ENCODE results near the gene ABCA1.
A peak's percentile ranks its signal among the peaks of the same experiment; 100 is the strongest.

Gene ABCA1

DNA sequence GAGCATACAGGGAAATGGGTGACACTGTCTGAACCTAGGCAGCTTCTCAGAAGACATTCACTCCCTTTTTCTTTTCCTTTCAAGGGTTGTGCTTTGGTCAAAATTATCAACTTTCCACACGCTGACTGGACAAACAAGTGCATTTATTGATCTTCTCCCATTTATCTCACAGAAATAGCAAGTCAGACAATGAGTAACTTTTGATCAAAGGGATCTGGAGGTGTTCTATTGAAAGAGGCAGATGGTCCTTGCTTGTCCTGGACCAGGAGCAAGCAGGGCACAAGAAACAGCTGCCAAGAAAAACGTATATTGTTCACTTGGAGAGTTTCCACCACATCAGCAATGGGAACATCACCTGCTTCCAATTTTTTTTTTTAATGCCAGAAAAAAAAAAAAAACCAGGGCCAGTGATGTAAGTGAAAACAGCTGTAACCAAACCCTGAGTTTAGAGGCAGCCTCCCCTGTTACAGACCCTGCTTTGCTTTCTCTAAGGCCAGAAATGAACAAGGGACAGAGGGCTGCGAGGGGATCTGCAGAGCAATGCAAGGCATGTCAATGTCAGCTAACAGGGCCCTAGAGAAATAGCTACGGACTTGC, 84.2 kb downstream of the ABCA1 start:
- Mint-ChIP-seq H3K4me3 (no peak overlapping the region), H3K27me3 (ENCODE audit: low read depth) (no peaks in the 10 kb centered on the region), H3K9me3 (no peaks in the 10 kb centered on the region), H3K36me3 (ENCODE audit: low read depth) (peaks cover 8% of the 10 kb centered on the region), H3K4me1 (peaks cover 15% of the 10 kb centered on the region), H3K27ac (peak overlapping the region in 1 of 3 experiments; percentile 57)
- TF ChIP-seq, protein P1, sequence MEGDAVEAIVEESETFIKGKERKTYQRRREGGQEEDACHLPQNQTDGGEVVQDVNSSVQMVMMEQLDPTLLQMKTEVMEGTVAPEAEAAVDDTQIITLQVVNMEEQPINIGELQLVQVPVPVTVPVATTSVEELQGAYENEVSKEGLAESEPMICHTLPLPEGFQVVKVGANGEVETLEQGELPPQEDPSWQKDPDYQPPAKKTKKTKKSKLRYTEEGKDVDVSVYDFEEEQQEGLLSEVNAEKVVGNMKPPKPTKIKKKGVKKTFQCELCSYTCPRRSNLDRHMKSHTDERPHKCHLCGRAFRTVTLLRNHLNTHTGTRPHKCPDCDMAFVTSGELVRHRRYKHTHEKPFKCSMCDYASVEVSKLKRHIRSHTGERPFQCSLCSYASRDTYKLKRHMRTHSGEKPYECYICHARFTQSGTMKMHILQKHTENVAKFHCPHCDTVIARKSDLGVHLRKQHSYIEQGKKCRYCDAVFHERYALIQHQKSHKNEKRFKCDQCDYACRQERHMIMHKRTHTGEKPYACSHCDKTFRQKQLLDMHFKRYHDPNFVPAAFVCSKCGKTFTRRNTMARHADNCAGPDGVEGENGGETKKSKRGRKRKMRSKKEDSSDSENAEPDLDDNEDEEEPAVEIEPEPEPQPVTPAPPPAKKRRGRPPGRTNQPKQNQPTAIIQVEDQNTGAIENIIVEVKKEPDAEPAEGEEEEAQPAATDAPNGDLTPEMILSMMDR (IDR thresholded peaks at IDR 0.05; ENCODE audit: unreplicated experiment in 3 of 3), result no peak

DNA sequence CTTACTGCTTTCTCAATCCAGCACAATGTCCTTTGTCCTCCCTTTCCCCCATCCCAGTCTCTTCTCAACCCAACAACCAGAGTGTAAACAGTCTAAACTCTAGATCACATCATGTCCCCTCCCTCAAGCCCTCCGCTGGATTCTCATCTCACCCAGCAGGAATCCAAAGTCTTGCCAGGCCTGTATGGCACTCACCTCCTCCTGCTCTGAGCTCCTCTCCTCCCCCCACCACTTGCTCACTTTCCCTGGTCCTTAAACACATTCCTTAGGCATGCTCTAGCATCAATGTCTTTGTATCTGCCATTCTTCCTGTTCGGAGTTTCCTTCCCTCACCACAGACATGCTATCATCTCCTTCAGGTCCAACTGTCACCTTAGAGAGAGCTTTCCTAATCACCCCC, 85.3 kb downstream of the ABCA1 start:
- peaks cover 10% of the 10 kb centered on the region for H3K36me3 Mint-ChIP-seq (ENCODE audit: low read depth)
- no peaks in the 10 kb centered on the region for H3K27me3 Mint-ChIP-seq (ENCODE audit: low read depth)
- no peaks in the 10 kb centered on the region for H3K9me3 Mint-ChIP-seq
- peaks cover 15% of the 10 kb centered on the region for H3K4me1 Mint-ChIP-seq
- H3K4me3 Mint-ChIP-seq, result no peak overlapping the region
- TF ChIP-seq, protein P1 (IDR thresholded peaks at IDR 0.05; ENCODE audit: unreplicated experiment in 3 of 3), result no peak
- H3K27ac Mint-ChIP-seq, result no peak overlapping the region

DNA sequence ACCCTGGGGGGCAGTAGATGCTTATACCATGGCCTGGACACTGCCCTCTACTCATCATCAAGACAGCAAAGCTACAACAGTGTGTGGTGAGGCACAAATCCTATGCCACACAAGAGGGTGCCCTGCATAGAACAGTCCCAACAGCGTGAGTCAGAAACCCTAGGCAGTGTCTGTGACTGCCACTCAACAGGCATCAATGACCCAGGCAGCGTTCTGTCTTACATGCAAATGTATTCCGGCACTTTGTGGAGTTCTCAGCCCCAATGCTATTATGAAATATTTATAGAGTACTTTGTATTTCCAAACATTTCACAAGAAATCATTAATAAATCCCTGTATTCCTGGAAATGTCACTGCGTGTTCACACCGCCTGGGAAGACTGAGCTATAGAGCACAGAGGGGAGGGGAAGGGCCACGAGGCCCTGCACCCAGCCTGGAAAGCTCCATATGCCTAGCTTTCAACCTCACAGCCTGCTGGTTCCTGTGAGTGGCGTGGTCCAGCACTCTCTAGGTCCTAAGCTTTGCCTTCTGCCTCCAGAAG, 86.3 kb downstream of the ABCA1 start:
- Mint-ChIP-seq H3K4me3 (no peak overlapping the region), H3K36me3 (ENCODE audit: low read depth) (peaks cover 20% of the 10 kb centered on the region), H3K4me1 (peaks cover 15% of the 10 kb centered on the region), H3K27me3 (ENCODE audit: low read depth) (no peaks in the 10 kb centered on the region), H3K27ac (no peak overlapping the region), H3K9me3 (no peaks in the 10 kb centered on the region)
- TF ChIP-seq, protein P1 (IDR thresholded peaks at IDR 0.05; ENCODE audit: unreplicated experiment in 3 of 3), result no peak

DNA sequence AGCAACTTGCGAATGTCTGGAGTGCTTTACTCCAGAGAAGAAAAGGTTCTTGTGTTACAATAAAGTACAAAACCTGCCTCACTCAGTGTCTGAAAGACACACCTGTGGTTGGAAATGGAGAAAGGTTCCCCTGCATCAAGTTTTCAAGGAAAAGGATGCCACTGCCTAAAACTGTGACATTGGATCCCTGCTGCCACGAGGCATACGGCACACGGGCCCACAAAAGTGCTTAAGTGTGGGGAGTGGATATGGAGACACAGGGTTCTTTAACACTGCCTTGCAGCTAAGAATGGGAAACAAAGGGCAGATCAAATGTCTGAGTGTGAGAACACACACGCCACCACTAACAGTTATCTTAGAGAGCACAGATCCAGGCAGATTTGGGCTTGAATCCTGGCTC, 89.0 kb downstream of the ABCA1 start:
- H3K9me3 Mint-ChIP-seq, result no peaks in the 10 kb centered on the region
- H3K4me3 Mint-ChIP-seq, result no peak overlapping the region
- TF ChIP-seq, protein P1 (IDR thresholded peaks at IDR 0.05; ENCODE audit: unreplicated experiment in 3 of 3), result no peak
- peaks cover 10% of the 10 kb centered on the region for H3K4me1 Mint-ChIP-seq
- H3K27me3 Mint-ChIP-seq (ENCODE audit: low read depth), result no peaks in the 10 kb centered on the region
- peaks cover 38% of the 10 kb centered on the region for H3K36me3 Mint-ChIP-seq (ENCODE audit: low read depth)
- no peak overlapping the region for H3K27ac Mint-ChIP-seq

DNA sequence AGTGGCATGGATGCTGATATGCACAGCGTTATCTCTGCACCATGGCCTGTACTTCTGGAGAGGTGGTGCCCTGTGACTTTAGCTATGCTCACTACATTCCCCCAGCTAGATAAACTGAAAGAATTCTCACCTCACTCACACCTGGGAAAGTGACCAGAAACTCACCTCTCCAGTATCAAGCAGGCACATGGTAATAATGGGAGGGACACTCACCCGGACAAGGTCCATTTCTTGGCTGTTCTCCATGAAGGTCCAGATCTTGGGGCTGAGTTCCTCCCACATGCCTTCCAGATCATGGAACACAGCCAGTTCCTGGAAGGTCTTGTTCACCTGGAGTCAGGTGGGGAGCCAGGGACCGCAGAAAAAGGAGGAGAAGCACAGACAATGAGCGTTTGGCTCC, 91.2 kb downstream of the ABCA1 start:
- H3K27me3 Mint-ChIP-seq (ENCODE audit: low read depth), result no peaks in the 10 kb centered on the region
- H3K27ac Mint-ChIP-seq, result no peak overlapping the region
- no peak overlapping the region for H3K4me3 Mint-ChIP-seq
- no peaks in the 10 kb centered on the region for H3K9me3 Mint-ChIP-seq
- peaks cover 5% of the 10 kb centered on the region for H3K4me1 Mint-ChIP-seq
- TF ChIP-seq, protein P1 (IDR thresholded peaks at IDR 0.05; ENCODE audit: unreplicated experiment in 3 of 3), result no peak
- H3K36me3 Mint-ChIP-seq (ENCODE audit: low read depth), result peaks cover 42% of the 10 kb centered on the region

DNA sequence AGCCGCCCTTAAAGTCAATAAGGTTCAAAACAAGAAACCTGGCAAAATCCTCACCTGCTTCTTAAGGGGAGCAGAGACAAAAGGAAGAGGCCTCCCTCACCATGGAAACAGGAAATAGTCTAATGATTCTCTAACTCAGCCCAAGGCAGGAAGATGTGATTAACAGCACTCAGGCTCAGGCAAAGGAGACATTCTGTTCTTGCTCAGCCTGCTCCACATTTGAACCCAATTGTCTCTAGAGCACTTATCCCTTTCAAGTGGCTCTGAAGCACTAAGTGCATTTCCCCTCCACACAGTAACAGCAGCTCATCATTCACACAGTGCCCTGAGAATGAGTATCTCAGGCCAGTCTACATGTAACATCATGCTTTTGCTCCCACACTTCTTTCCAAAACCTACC, 91.7 kb downstream of the ABCA1 start:
- peak overlapping the region in 1 of 3 experiments; percentile 68 for H3K27ac Mint-ChIP-seq
- TF ChIP-seq, protein P1 (IDR thresholded peaks at IDR 0.05; ENCODE audit: unreplicated experiment in 3 of 3), result no peak
- no peak overlapping the region for H3K4me3 Mint-ChIP-seq
- no peaks in the 10 kb centered on the region for H3K9me3 Mint-ChIP-seq
- H3K4me1 Mint-ChIP-seq, result peaks cover 5% of the 10 kb centered on the region
- no peaks in the 10 kb centered on the region for H3K27me3 Mint-ChIP-seq (ENCODE audit: low read depth)
- peaks cover 47% of the 10 kb centered on the region for H3K36me3 Mint-ChIP-seq (ENCODE audit: low read depth)

Measured in nephron (organoid).